ENCODE measurements around the gene PARVB.

GRCh38 chr22:44019416-44019815 is 4.7 kb upstream of the PARVB start:
- TF ChIP-seq POLR2A (IDR thresholded peaks at IDR 0.05; ENCODE audit: low read depth, low read length): no peak
- no peak for TF ChIP-seq CTCF (IDR thresholded peaks at IDR 0.05; ENCODE audit: extremely low read depth in 1 of 2, insufficient read depth in 1 of 2, low read depth in 1 of 2, low read length in 2 of 2)
- TF ChIP-seq MYC (IDR thresholded peaks at IDR 0.05; ENCODE audit: low read depth, low read length): no peak
- TF ChIP-seq EZH2 (IDR thresholded peaks at IDR 0.05; ENCODE audit: borderline replicate concordance, low read depth, low read length, severe bottlenecking): no peak
- TF ChIP-seq JUN (IDR thresholded peaks at IDR 0.05; ENCODE audit: borderline replicate concordance, insufficient read depth, insufficient read length, low read depth): no peak
- TF ChIP-seq MAX (IDR thresholded peaks at IDR 0.05; ENCODE audit: insufficient read depth, insufficient read length): no peak

Data from endothelial cell of umbilical vein (primary cell).